GM12875 (cell line): ENCODE data around the gene RRM1.

Experiments used
- H3K4me3 ChIP-seq: one replicate; pipeline ENCODE4 v1.5.1; 2011; ENCODE audit warnings: low read depth, low read length, control low read depth
- TF ChIP-seq, protein P1 (sequence below): IDR thresholded peaks from 2 replicates; pipeline ENCODE4 v1.5.1; 2011; ENCODE audit warnings: low read depth, mild to moderate bottlenecking, control low read depth, inconsistent platforms, low read length, moderate library complexity, borderline replicate concordance; ENCODE audit not compliant: insufficient read depth

RRM1 gene

DNA sequence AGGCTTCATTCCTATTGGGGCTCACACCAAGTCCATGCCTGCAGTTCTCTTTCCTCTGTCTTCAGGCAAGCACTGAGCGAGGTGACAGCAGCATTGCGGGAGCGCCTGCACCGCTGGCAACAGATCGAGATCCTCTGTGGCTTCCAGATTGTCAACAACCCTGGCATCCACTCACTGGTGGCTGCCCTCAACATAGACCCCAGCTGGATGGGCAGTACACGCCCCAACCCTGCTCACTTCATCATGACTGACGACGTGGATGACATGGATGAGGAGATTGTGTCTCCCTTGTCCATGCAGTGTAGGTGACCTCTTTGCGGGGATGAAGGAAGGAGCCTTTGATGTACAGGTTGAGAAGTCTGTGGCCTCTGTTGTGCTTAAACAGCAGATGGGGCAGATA, 11.4 kb upstream of the RRM1 start:
- H3K4me3 ChIP-seq, result no peak overlapping the region
- TF ChIP-seq, protein P1, sequence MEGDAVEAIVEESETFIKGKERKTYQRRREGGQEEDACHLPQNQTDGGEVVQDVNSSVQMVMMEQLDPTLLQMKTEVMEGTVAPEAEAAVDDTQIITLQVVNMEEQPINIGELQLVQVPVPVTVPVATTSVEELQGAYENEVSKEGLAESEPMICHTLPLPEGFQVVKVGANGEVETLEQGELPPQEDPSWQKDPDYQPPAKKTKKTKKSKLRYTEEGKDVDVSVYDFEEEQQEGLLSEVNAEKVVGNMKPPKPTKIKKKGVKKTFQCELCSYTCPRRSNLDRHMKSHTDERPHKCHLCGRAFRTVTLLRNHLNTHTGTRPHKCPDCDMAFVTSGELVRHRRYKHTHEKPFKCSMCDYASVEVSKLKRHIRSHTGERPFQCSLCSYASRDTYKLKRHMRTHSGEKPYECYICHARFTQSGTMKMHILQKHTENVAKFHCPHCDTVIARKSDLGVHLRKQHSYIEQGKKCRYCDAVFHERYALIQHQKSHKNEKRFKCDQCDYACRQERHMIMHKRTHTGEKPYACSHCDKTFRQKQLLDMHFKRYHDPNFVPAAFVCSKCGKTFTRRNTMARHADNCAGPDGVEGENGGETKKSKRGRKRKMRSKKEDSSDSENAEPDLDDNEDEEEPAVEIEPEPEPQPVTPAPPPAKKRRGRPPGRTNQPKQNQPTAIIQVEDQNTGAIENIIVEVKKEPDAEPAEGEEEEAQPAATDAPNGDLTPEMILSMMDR, result no peak

DNA sequence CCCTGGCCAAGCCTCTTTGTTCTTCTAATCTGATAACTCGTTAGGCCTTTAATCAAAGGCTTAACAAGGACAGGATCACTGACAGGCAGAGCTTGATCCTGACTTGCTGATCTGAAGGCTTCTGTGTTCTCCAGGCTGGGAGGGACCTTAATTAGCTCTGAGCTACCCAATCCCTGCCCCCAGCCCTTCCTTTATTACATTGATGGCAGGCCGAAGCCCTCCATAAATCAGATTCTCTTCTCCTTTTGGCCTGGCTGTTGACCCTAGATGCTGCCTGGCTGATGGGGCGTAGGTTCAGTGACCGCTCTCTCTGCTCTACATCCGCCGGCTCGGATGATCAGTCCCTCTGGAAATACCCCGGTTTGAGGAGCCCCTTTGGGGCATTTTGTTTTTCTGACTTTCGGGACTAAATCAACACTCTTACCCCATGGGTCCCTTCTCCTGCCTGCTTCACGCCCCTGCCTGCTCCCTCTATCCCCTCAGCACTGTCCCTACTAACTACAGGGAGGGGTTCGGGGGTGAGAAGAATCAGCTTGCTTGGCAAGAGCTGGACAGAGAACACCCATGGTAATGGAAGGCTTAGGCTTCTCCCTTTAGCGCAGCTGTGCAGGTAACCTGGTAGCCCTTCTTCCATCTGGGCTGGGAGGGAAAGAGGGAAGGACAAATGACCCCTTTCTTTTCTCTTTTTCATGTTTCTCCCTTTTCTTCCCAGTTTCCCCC, 10.0 kb upstream of the RRM1 start:
- TF ChIP-seq, protein P1, result no peak
- H3K4me3 ChIP-seq, result no peak overlapping the region

DNA sequence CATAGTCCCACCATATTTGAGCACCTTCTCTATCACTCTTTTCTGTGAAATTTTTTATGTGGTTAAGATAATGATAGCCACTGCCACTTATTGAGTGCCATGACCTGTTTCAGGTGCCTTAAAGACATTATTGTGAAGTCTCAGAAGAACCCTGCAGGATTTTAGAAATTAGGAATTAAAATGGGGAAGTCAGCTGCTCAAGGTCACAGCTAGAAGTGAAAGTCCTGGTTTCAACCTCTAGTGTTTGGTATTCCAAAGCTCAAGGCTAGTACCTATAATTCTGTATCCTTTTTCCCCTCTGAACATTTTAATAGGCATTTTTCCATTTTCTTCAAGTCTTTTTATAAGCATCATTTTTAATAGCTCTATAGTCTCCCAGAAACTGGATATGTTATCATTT, 9.0 kb upstream of the RRM1 start:
- TF ChIP-seq, protein P1, result no peak
- no peak overlapping the region for H3K4me3 ChIP-seq

DNA sequence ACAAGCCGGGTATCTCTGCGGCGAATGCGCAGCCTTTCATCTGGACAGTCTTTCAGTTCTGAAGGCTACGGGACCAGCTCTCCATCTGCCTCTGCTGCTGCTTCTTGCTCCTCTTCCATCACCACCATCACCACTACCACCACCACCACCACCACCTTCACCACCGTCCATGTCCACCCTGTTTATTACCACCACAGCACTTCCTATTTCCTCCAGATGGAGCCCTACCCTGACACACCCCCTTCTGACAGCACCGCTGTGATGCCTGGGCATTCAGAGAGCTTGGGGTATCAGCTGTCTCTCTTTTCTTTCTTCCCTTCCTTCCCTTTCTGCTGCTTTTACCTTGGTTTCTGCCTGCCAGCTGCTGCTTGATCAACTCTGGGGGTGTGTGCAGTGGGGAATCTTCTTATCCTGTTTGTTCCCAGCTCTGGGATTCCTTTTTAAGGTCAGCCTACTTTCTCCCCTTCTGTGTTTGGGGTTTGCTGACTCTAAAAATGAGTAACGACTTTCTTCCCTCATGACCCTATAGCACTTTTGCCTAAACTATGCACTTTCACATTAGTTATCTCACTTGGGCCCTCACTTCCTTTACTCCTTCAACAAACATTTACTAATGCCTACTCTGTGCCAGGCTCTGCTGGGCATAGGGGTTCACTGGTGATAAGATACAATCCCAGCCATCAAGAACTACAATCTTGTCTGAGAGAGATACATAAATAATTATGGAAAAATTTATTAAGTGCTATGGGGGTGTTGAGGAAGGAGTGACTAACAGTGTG, 7.8 kb upstream of the RRM1 start:
- TF ChIP-seq, protein P1, result no peak
- H3K4me3 ChIP-seq, result no peak overlapping the region

DNA sequence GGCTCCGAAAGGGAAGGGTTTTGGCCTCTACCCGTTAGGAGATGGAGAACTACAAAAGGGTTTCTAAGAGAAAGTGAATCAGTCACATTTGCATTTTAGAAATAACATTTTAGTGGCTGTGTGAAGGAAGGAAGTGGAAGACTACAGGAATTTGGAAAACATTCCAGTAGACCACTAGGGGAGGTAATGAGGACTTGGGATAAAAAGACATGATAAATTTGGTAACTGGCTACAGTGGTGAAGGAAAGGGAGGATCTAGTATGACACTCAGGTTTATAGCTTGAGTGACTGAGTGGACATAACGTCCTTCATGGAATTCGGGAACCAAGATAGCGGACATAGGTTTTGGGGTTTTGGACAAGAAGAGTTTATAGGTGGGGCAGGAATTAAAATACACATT, 7.0 kb upstream of the RRM1 start:
- no peak overlapping the region for H3K4me3 ChIP-seq
- TF ChIP-seq, protein P1, result no peak

DNA sequence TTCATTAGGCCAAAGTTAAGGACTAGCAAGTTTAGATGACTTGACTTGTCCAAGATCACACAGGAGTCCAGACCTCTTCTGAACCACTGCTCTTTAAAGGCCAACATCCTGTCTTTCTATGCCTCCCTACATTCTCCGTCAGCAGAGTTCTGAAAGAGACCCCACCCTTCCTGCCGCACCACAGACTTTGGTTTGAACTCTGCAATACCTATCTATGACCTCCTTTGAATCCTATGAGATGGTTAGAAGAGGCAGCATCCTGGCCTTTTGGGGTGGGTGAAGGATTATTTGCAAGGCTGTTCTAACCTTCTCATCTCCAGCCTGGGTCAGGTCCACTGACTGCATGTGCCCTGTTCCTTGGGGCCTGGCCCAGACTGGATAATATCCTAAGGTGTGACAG, 4.3 kb upstream of the RRM1 start:
- TF ChIP-seq, protein P1, result no peak
- H3K4me3 ChIP-seq, result no peak overlapping the region

DNA sequence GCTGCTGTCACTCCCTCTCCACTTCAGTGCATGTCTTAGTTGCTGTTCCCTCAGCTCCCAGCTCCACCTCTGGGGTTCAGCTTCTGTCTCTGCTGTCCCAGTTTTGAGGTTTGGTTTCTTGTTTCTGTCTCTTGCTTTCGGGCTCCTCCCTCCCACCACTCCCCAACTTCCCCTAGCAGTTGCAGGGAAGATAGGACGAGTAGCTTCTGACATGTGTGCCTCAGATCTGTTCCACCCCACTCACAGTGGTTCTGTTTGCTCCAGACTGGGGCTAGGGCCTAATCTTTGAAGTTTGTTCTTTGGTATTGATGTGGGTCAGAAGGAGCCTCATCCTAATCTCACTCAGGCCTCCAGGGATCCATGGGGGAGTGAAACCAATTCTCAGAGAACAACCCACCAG, 2.6 kb upstream of the RRM1 start:
- TF ChIP-seq, protein P1, result no peak
- no peak overlapping the region for H3K4me3 ChIP-seq
